GM21529 (cell line): ENCODE results near the gene NUP35.
"Not testable (repeated sequence)": the region's sequence is repeated elsewhere in the genome, so short reads cannot be mapped to it uniquely, and the experiment has no call there.

Experiments used
- ATAC-seq: cut with Tn5 transposase; IDR thresholded peaks from one replicate; pipeline ENCODE4 v1.9.1; 2021; ENCODE audit not compliant: unreplicated experiment

NUP35 gene

DNA sequence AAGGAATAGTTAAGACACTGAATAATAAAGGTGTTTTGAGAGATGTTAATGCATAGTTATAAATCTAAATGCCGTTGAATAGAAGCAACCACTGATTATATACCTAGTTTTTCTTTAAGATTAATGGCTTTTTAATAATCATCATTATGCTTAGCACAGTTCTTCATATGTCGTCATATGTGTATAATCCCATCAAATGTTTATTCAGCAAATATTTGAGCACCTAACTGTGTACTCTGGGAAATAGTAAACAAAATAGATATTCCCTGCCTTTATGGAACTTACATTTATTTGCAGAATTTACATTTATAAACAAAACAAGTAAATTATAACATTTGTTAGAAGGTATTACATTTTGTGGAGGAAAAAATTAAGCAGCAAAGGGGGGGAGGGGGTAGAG, 9.8 kb downstream of the NUP35 start:
- ATAC-seq: no peak

DNA sequence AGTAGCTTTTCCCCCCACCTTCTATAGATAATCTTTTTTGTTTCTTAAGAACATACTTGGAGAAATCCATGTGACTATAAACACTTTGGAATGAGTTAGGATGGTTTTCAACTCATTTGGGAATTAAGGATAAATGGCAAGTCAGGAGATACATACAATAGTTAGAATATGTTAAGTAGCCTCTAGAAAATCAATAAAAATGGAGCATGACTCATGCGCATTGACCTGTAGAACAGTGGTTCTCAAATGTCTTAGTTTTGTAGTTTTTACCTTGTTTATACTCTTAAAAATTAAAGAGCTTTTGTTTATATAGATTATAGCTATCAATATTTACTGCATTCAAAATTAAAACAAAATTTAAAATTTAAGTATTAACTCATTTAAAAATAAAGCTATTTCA, 24.7 kb downstream of the NUP35 start:
- no peak for ATAC-seq

DNA sequence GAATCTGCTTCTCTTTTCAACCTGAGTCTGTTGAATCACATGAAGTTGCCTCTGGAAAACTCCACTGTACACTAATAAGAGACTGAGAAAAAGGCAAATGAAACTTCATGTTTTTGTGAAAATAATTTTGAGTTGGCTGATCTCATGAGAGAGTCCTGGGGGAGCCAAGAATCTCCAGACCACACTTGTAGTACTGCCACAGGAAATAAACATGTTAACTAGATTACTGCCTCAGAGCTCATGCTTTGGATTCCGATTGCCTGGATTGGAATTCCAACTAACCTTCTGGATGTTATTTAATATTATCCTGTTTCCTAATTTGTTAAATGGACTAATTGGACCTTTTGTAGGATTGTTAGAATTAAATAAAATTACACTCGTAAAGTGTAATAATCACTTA, 25.2 kb downstream of the NUP35 start:
- no peak for ATAC-seq

DNA sequence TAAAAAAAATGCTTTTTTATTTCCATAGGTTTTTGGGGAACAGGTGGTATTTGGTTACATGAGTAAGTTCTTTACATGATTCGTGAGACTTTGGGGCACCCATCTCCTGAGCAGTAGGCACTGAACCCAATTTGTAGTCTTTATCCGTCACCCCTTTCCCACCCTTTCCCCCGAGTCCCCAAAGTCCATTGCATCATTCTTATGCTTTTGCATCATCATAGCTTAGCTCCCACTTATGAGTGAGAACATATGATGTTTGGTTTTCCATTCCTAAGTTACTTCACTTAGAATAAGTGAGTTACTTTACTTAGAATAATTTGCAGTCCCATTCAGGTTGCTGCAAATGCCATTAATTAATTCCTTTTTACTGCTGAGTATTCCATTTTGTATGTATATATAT, 28.0 kb downstream of the NUP35 start:
- not testable (repeated sequence) for ATAC-seq

DNA sequence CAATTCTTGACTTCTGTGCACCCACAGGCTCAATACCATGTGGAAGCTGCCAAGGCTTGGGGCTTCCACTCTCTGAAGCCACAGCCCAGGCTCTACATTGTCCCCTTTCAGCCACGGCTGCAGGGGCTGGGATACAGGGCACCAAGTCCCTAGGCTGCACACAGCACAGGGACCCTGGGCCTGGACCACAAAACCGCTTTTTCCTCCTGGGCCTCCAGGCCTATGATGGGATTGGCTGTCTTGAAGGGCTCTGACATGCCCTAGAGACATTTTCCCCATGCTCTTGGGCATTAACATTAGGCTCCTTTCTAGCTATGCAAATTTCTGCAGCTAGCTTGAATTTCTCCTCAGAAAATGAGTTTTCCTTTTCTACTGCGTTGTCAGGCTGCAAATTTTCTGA, 29.7 kb downstream of the NUP35 start:
- ATAC-seq: no peak

DNA sequence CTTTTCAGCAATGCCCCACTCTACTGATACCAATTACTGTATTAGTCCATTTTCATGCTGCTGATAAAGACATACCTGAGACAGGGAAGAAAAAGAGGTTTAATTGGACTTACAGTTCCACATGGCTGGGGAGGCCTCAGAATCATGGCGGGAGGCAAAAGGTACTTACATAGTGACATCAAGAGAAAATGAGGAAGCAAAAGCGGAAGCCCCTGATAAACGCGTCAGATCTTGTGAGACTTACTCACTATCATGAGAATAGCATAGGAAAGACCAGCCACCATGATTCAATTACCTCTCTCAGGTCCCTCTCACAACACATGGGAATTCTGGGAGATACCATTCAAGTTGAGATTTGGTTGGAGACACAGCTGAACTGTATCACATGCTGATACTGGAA, 30.5 kb downstream of the NUP35 start:
- not testable (repeated sequence) for ATAC-seq

DNA sequence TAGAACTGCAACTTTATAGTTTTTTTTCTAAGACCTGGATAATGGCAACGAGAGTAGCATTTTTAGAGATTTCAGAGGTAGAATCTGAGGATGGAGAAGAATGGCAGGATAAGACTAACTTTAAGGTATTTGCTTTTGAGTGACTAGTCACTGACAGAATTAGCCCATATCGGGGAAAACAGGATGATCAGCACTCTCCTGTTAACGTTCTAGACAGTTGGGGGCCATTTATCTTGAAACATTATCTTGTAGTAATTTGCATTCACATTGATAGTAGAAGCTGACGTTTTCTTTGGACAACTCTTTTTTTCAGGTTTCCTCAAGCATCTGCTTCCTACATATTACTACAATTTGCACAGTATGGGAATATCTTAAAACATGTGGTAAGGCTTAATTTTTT, 32.9 kb downstream of the NUP35 start:
- no peak for ATAC-seq

DNA sequence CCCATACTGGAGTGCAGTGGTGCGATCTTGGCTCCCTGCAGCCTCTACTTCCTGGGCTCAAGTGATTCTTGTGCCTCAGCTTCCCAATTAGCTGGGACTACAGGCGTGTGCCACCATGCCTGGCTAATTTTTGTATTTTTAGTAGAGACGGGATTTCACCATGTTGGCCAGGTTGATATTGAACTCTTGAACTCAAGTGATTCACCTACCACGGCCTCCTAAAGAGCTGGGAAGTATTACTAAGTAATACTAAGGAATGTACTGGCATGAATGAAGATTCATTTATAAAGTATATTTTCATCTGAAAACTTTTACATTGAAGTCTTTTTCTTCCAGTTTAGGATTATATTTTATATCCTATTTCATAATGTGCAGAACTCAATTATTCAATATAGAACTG, 38.1 kb downstream of the NUP35 start:
- no peak for ATAC-seq

DNA sequence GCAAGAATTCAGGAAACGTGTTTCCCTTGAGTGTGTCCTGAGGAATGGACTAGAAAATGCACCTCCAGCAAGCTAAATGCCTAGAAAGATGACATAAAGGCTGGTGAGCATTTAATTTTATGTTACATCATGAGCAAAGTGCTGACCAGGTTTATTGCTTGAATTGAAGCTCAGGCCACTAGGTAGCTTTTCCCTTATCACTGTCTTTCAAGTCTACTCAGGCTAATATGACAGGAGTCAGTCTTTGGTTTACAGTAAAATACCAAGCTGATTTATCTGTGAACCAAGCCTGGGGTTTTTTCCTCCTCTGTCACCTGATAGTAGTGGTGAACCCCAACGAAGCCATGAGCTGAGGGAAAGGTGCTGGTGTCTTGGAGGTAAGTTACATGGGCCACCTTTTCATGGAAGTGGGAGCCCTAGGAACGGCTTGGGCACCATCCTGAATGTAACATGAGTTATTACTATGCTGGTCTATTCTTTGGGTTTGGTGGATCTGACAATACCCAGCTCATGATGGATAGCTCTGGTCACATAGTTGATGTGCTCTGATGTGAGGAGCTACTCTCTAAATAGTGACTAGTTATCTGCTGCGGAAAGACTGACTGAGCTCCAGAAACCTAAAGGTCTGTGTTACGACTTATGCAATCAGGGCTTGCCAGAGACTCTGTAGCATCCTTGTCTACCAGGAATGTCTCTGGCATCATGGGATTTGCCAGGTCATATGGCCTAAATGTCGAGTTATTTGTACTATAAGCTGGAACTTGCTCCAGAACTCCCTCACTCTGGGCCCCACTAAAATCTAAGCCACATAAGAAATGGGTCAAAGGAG, 39.8 kb downstream of the NUP35 start:
- ATAC-seq: no peak

DNA sequence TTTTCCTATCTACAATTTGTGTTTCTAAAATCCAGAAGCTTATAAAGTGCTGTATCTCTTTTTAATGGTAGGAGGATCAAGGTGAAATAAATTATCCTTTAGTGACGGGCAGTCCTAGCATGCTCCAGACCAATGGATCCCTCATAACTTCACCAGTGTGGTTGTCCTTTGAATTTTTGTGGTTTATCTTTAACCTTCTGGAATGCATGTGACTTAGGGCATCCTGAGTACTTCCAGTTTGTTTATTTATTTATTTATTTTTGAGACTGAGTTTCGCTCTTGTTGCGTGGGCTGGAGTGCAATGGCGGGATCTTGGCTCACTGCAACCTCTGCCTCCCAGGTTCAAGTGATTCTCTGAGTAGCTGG, 40.4 kb downstream of the NUP35 start:
- ATAC-seq: no peak

DNA sequence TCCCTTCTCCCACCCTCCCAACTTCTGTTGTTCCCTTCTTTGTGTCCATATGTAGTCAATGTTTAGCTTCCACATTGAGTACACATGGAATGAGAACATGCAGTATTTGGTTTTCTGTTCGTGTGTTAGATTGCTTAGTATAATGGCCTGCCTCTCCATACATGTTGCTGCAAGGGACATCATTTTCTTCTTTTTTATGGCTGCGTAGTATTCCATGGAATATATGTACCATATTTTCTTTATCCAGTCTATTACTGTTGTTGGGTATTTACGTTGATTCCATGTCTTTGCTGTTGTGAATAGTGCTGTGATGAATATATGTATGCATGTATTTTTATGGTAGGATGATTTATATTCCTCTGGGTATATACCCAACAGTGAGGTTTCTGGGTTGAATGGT, 42.0 kb downstream of the NUP35 start:
- ATAC-seq: no peak

DNA sequence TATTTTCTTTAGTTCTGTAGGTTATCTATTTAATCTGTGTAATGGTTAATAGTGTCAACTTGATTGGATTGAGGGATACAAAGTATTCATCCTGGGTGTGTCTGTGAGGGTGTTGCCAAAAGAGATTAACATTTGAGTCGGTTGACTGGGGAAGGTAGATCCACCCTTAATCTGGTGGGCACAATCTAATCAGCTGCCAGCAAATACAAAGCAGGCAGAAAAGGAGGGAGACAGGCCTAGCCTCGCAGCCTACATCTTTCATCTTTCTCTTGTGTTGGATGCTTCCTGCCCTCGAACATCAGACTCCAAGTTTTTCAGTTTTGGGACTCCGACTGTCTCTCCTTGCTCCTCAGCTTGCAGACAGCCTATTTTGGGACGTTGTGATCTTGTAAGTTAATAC, 42.7 kb downstream of the NUP35 start:
- not testable (repeated sequence) for ATAC-seq

DNA sequence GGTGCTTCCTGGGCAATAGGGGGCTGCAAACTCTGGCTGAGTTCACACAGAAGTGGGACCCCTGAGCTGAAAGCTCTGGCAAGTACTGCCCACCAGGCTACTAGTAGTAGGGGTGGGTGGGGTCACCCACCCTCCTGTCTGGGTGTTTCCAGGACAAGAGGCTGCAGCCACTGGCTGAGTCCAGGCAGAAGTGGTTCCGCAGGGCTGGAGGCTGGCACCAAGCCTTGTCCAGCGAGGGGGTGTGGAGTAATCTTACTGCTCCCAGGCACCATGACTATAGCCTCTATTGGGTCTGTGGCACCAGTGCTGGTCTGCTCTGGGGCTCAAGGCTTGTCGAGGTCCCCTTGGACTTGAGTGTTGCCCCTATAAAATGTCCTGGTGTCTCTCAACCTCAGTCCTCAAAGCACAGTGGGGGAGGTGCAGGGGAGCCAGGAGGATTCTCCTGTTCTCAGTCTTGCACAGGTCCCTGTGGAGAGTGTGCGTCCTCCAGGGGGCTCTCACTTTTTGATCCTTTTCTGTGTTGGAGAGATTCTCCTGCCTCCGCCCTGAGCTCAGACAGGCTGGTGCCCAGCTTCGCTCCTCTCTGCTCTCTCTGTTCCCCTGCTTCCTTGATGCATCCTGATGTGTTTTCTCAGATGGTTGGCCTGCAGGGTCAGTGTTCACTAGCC, 48.1 kb downstream of the NUP35 start:
- ATAC-seq: no peak

DNA sequence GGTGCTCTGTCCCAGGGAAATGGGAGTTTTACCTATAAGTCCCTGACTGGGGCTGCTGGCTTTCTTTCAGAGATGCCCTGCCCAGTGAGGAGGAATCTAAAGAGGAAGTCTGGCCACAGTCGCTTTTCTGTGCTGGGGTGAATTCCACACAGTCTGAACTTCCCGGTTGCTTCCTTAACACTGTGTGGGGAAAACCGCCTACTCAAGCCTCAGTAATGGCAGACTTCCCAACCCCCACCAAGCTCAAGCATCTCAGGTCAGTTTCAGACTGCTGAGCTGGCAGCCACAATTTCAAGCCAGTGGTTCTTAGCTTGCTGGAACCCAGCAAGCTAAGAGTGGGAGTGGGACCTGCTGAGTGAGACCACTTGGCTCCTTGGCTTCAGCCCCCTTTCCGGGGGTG, 54.9 kb downstream of the NUP35 start:
- ATAC-seq: no peak

DNA sequence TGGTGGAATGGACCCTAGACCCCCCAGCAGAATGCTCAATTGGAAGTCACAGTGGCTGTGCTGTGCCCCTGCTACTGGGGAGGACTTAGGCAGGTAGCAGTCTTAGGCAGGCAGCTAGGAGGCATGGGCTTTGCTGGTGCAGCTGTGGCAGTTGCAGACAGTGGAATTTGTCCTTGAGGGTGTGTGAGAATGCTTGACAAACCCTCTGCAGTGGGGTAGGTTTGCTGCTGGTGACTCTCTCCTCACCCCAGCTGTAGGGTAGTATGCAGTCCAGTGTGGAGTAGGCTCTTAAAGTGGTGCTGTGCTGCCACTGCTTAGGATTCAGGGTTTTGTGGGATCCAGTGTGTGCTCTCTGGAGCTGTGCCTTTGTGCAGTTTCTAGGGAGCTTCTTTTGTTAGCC, 61.3 kb downstream of the NUP35 start:
- no peak for ATAC-seq

DNA sequence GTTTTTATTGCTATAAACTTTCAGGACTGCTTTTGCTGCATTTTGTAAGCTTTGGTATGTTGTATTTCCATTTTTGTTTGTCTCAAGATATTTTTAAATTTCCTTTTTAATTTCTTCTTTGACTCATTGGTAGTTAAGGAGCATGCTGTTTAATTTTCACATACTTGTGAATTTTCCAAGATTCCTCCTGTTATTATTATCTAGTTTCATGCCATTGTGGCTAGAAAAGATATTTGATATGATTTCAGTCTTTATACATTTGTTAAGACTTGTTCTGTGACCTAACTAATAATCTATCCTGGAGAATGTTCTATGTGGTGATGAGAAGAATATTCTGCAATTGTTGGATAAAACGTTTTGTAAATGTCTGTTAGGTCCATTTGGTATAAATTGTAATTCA, 62.1 kb downstream of the NUP35 start:
- ATAC-seq: no peak

DNA sequence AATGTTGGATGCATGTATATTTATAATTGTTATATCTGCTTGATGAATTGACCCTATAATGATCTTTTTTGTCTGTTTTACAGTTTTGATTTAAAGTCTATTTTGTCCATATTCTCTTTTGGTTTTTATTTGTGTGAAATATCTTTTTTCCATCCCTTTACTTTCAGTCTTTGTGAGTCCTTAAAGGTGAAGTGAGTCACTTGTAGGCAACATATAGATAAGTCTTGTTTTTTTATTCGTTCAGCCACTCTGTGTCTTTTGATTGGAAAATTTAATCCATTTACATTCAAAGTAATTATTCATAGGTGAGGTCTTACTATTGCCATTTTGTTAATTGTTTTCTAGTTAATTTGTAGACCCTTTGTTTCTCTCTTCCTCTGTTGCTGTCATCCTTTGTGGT, 62.5 kb downstream of the NUP35 start:
- ATAC-seq: no peak

DNA sequence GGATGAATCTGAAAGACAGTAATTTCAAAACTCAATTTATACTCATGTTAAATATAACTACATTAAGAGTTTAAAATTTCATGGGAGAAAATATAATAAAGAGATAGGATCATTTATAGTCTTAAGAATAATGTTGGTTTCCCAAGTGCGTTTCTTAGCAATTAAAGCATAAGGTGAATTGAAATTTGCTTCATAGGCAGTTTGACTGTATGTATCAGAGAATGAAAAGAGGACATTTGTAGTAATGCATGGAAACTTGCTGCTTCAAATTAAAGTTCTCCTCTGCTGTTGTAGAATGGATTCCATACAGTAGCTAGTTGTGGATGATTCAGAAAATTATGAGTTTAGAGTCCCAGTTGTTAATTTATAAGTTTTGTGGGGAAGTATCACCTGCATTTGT, 68.1 kb downstream of the NUP35 start:
- ATAC-seq: no peak

DNA sequence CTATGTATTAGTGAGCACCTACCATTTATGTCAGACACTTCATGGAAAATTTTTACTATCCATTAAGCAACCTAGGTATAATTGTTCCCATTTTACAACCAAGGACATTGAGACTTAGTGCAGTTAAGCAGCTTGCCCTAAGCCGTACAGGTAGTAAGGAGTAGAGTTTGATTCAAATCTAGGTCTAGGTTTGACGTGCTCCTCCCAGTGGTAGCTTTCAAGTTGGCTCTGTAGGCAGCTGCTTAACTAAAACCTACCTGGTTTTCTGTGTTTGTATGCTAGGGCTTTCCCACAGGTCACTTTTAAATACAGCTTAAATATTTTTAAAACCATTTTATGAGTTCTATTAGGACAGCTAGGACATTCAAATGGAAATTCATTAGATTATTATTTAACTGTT, 69.7 kb downstream of the NUP35 start:
- no peak for ATAC-seq

DNA sequence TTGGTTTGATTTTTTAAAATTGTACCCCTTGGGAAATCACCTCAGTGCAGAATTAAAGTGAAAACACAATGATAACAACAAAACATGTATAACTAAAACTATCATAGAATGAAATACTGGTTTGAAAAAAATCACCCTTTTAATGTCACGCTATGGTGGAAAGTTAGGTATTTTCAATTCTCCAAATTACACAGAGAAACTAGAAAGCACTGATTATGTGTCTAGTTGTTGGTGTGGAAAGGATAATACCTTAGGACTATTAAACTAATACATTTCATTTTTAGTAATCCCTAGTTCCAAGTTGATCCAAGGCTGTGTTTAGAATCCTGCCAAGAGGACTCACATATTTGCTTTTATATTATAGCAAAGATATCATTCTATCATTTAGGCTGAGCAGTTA, 71.2 kb downstream of the NUP35 start:
- ATAC-seq: peak; percentile 55

DNA sequence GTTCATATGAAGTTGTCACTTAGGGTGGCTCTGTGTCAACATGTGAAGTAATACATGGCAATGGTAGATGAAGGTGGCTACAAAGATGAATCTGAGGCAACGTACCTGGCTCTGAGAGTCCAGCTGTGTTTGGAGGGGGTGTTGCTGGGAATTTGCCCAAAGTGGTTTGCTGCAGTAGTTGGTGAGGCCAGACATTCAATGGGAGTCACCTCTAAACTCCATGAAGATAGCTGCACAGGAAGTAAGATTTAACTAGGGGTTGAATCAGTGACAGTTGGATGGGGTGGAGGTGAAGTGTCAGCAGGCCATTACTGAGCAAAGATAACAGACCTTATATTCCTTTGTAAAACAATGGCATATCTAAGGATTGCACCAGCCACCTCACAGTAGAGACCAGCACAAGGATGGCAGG, 71.8 kb downstream of the NUP35 start:
- no peak for ATAC-seq

DNA sequence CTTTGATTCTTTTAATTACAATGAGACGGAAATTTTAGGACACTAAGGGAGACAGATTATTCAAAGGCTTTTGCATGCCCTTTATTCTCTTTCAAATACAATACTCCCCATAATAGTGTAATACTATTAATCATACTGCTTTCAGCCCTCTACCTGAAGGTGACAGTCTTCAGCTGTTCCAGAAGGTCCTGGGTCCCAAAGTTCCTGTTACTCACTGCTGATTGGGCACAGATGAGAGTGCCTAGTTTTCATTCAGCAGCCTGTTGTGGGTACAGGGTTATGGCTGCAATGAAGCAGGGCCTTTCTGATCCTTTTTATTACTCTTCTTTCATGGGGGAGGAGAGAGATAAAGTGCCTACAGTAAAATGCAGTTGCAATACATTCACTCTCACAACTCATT, 80.2 kb downstream of the NUP35 start:
- ATAC-seq: no peak

DNA sequence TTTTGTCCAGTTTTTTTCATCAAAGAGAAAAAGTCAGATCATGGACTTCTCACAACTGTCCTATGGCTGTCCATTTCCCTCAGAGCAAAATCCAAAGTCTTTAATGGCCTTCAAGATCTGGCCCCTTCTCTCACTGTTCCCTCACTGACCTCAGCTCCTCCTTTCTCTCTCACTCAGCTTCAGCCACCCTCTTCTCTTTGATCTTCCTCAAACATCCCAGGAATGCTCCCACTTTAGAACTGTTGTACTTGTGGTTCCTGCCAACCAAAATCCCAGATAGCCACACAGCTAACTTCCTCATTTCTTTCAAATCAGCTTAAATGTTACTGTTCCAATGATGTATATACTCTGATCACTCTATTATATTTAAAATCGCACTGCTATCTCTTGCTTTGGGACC, 82.9 kb downstream of the NUP35 start:
- ATAC-seq: no peak
